Hepatocyte (in vitro differentiated cells): ENCODE data around the gene PSMD11. TPM values are rescaled to one million over a fixed set of nuclear protein-coding genes. Genes with fewer than 3 reads are reported as not detected.

Experiments used
- DNase-seq: peaks from one replicate; pipeline ENCODE4 v3.0.0-alpha.2; 2016; ENCODE audit warnings: low spot score
- H2AFZ ChIP-seq: fragments of 200-600 bp; sonication (generic); 2 replicates; pipeline ENCODE4 v1.6.0; 2016; ENCODE audit warnings: antibody characterized with exemption, mild to moderate bottlenecking
- H3K27ac ChIP-seq: fragments of 200-600 bp; sonication (generic); 2 replicates; pipeline ENCODE4 v1.5.1; 2016; ENCODE audit warnings: mild to moderate bottlenecking
- H3K27me3 ChIP-seq: fragments of 200-600 bp; sonication (generic); 2 replicates; pipeline ENCODE4 v1.6.1; 2016
- H3K36me3 ChIP-seq: fragments of 200-600 bp; sonication (generic); replicated peaks from 2 replicates; pipeline ENCODE4 v1.5.1; 2016; ENCODE audit warnings: low read depth; ENCODE audit not compliant: insufficient read depth
- H3K4me1 ChIP-seq: fragments of 200-600 bp; sonication (generic); 2 replicates; pipeline ENCODE4 v1.5.1; 2016; ENCODE audit warnings: mild to moderate bottlenecking, moderate library complexity; ENCODE audit not compliant: insufficient read depth
- H3K4me2 ChIP-seq: fragments of 200-600 bp; sonication (generic); 2 replicates; pipeline ENCODE4 v1.6.0; 2016
- H3K4me3 ChIP-seq: fragments of 200-600 bp; sonication (generic); 2 replicates; pipeline ENCODE4 v1.5.1; 2016; ENCODE audit warnings: mild to moderate bottlenecking
- H3K79me2 ChIP-seq: fragments of 200-600 bp; sonication (generic); 2 replicates; pipeline ENCODE4 v1.6.0; 2017; ENCODE audit warnings: mild to moderate bottlenecking
- H3K9me2 ChIP-seq: fragments of 200-600 bp; sonication (generic); replicated peaks from 2 replicates; pipeline ENCODE4 v1.6.0; 2017; ENCODE audit warnings: mild to moderate bottlenecking; ENCODE audit not compliant: insufficient read depth
- H3K9me3 ChIP-seq: fragments of 200-600 bp; sonication (generic); 2 replicates; pipeline ENCODE4 v1.5.1; 2016; ENCODE audit warnings: low read depth, mild to moderate bottlenecking
- H4K20me1 ChIP-seq: fragments of 200-600 bp; sonication (generic); 2 replicates; pipeline ENCODE4 v1.6.0; 2016; ENCODE audit warnings: mild to moderate bottlenecking; ENCODE audit not compliant: insufficient read depth, poor library complexity, severe bottlenecking
- CTCF ChIP-seq: fragments of 200-600 bp; sonication (generic); IDR thresholded peaks from 2 replicates; pipeline ENCODE4 v1.5.1; 2016; ENCODE audit warnings: antibody characterized with exemption, mild to moderate bottlenecking; ENCODE audit not compliant: poor library complexity
- EZH2 ChIP-seq: fragments of 200-600 bp; sonication (generic); IDR thresholded peaks from 2 replicates; pipeline ENCODE4 v1.6.1; 2016; ENCODE audit warnings: antibody characterized with exemption, mild to moderate bottlenecking, borderline replicate concordance
- EZH2phosphoT487 ChIP-seq: fragments of 200-600 bp; sonication (generic); IDR thresholded peaks from one replicate; pipeline ENCODE4 v1.6.1; 2018; ENCODE audit warnings: antibody characterized with exemption, mild to moderate bottlenecking, low read depth, moderate library complexity; ENCODE audit not compliant: unreplicated experiment, severe bottlenecking
- WGBS: methylation state at CpG from one replicate; pipeline ENCODE4 v1.1.6; 2016; ENCODE audit warnings: low lambda C conversion rate; ENCODE audit errors: missing lambda C conversion rate; 5-methylcytosine and 5-hydroxymethylcytosine counted together
- polyA plus RNA-seq: library from polyadenylated mRNA; unstranded; fragments of >200 nt; fragmentation: Nextera tagmentation; extraction: Ambion mirVana; gene quantifications from 2 replicates; pipeline ENCODE4 v1.2.1, GENCODE V29; 2016
- total RNA-seq: library from RNA; depleted of rRNA; stranded (reverse); fragments of >200 nt; gene quantifications from 2 replicates; pipeline ENCODE4 v1.2.3, GENCODE V29; 2014

PSMD11 gene
- total and polyA plus RNA-seq, 2 experiments from 2014 or later = 62.0 to 141 TPM

GRCh38 chr17:32486111-32486700, 41.9 kb downstream of the PSMD11 start:
- H4K20me1 ChIP-seq = no peaks in the 10 kb centered on the region
- DNase-seq = peak; percentile 90
- TF ChIP-seq CTCF (no peak), EZH2phosphoT487 (no peak), EZH2 (no peak)
- H2AFZ ChIP-seq = peak overlapping the region; percentile 74
- H3K4me3 ChIP-seq = peak overlapping the region; percentile 49
- peak overlapping the region; percentile 73 for H3K27ac ChIP-seq
- H3K27me3 ChIP-seq = no peaks in the 10 kb centered on the region
- H3K9me2 ChIP-seq = no peaks in the 10 kb centered on the region
- peak overlapping the region; percentile 89 for H3K4me2 ChIP-seq
- no peaks in the 10 kb centered on the region for H3K36me3 ChIP-seq
- peaks cover 7% of the 10 kb centered on the region for H3K4me1 ChIP-seq
- no peaks in the 10 kb centered on the region for H3K9me3 ChIP-seq
- no peaks in the 10 kb centered on the region for H3K79me2 ChIP-seq
- 25% methylated on average over 38 of the region's 72 CpGs for WGBS

GRCh38 chr17:32486701-32487472, 42.6 kb downstream of the PSMD11 start, which contains the start of gene CDK5R1:
CDK5R1 (plus strand) TSS chr17:32486993; CDS start chr17:32487621, 628 bp downstream.
- peak within 1 kb of the TSS; percentile 97 for H3K4me2 ChIP-seq
- no peaks in the 10 kb centered on the region for H3K27me3 ChIP-seq
- DNase-seq = peak; percentile 91
- no peaks in the 10 kb centered on the region for H3K79me2 ChIP-seq
- no peaks in the 10 kb centered on the region for H3K9me2 ChIP-seq
- H3K36me3 ChIP-seq = no peaks in the 10 kb centered on the region
- 0% methylated on average over 19 of the region's 135 CpGs for WGBS
- H3K4me3 ChIP-seq = peak within 1 kb of the TSS; percentile 67
- no peaks in the 10 kb centered on the region for H4K20me1 ChIP-seq
- no peaks in the 10 kb centered on the region for H3K9me3 ChIP-seq
- peaks cover 7% of the 10 kb centered on the region for H3K4me1 ChIP-seq
- TF ChIP-seq EZH2phosphoT487 = no peak
- no peak for TF ChIP-seq EZH2
- TF ChIP-seq CTCF = no peak
- peak within 1 kb of the TSS; percentile 73 for H3K27ac ChIP-seq
- H2AFZ ChIP-seq = peak within 1 kb of the TSS; percentile 74

GRCh38 chr17:32487473-32488176, 43.3 kb downstream of the PSMD11 start:
- H3K4me1 ChIP-seq = peaks cover 7% of the 10 kb centered on the region
- H3K79me2 ChIP-seq = no peaks in the 10 kb centered on the region
- peak overlapping the region; percentile 67 for H3K4me3 ChIP-seq
- H2AFZ ChIP-seq = no peak overlapping the region
- no peaks in the 10 kb centered on the region for H4K20me1 ChIP-seq
- peak overlapping the region; percentile 97 for H3K4me2 ChIP-seq
- no peaks in the 10 kb centered on the region for H3K36me3 ChIP-seq
- WGBS = 32% methylated on average over 52 of the region's 59 CpGs
- no peaks in the 10 kb centered on the region for H3K27me3 ChIP-seq
- TF ChIP-seq CTCF = no peak
- no peak for TF ChIP-seq EZH2
- no peak for TF ChIP-seq EZH2phosphoT487
- peak; percentile 40 for DNase-seq
- H3K9me2 ChIP-seq = no peaks in the 10 kb centered on the region
- no peaks in the 10 kb centered on the region for H3K9me3 ChIP-seq
- no peak overlapping the region for H3K27ac ChIP-seq
